Measurements from ENCODE around the gene TMEM204. TPM values are rescaled to one million over a fixed set of nuclear protein-coding genes. Genes with fewer than 3 reads are reported as not detected.

TMEM204 gene
- total and polyA plus RNA-seq, 10 of the 15 experiments (the other 5 are each of a cell fraction or from before 2014, with no cell fraction given): 0.05 to 0.30 (median 0.18) TPM; not detected in 7

- TF ChIP-seq HCFC1 (IDR thresholded peaks at IDR 0.05; ENCODE audit: low read length) (no peak), PAX5 (IDR thresholded peaks at IDR 0.05; ENCODE audit: borderline replicate concordance, low read depth, low read length) (no peak), PRDM15 (CRISPR knock-in tag; IDR thresholded peaks at IDR 0.05) (no peak), NFXL1 (IDR thresholded peaks at IDR 0.05; ENCODE audit: borderline replicate concordance) (no peak), EP300 (IDR thresholded peaks at IDR 0.05; ENCODE audit: borderline replicate concordance in 1 of 2, control insufficient read depth in 1 of 2, low read depth in 2 of 2, low read length in 2 of 2) (no peak)
Observed at GRCh38 chr16:1567988-1568387, 34.5 kb downstream of the TMEM204 start (continued).

GRCh38 chr16:1571012-1571671, 37.7 kb downstream of the TMEM204 start:
- H2AFZ ChIP-seq (ENCODE audit: control insufficient read depth, low read depth, low read length): no peak overlapping the region
- ChIA-PET POLR2A (no interaction called here), CTCF (no interaction called here), RAD21 (ENCODE audit: unreplicated experiment) (no interaction called here), SMC1A (ENCODE audit: uncharacterized antibody, unreplicated experiment) (no interaction called here)
- H3K27me3 ChIP-seq (replicated peaks in 1 of 2; ENCODE audit: control insufficient read depth in 2 of 2, insufficient read depth in 2 of 2, low read length in 1 of 2): no peaks in the 10 kb centered on the region
- DNase-seq (ENCODE audit: low read depth, low spot score) (no peak), ATAC-seq (no peak), FAIRE-seq (no peak)
- no peaks in the 10 kb centered on the region for H3K4me1 ChIP-seq (ENCODE audit: control insufficient read depth, insufficient read depth, low read length)
- no peak overlapping the region for H3K4me2 ChIP-seq (ENCODE audit: control insufficient read depth, insufficient read depth)
- H3K79me2 ChIP-seq (ENCODE audit: control insufficient read depth, insufficient read depth, low read length): no peaks in the 10 kb centered on the region
- no peak overlapping the region for H3K9ac ChIP-seq (ENCODE audit: control insufficient read depth, insufficient read depth, low read length)
- BruUV-seq (replicated peaks): no TSS peak
- no peak overlapping the region for H3K27ac ChIP-seq (ENCODE audit: control insufficient read depth, insufficient read depth)
- H3K36me3 ChIP-seq (ENCODE audit: control insufficient read depth in 2 of 2, insufficient read depth in 2 of 2, low read length in 1 of 2): no peaks in the 10 kb centered on the region
- 72% methylated on average over 7 of the region's 7 CpGs for WGBS (ENCODE audit: insufficient coverage, insufficient replicate concordance, low lambda C conversion rate, missing lambda C conversion rate)
- H3K4me3 ChIP-seq: no peak overlapping the region
- intact Hi-C loops (cut with micrococcal nuclease; ENCODE audit: unreplicated experiment) (no loop called here), in situ Hi-C loops (cut with MboI) (no loop called here)
- H3K9me3 ChIP-seq (replicated peaks; ENCODE audit: control insufficient read depth, insufficient read depth, low read length): no peaks in the 10 kb centered on the region
- no peaks in the 10 kb centered on the region for H4K20me1 ChIP-seq (ENCODE audit: control insufficient read depth, insufficient read depth)
- no peak for TF ChIP-seq CREM (IDR thresholded peaks at IDR 0.05; ENCODE audit: low read depth)
- no peak for TF ChIP-seq ASH2L (IDR thresholded peaks at IDR 0.05; ENCODE audit: borderline replicate concordance, low read depth)
- no peak for TF ChIP-seq ZBTB33 (IDR thresholded peaks at IDR 0.05)
- no peak for TF ChIP-seq TBL1XR1 (IDR thresholded peaks at IDR 0.05; ENCODE audit: low read depth, low read length)
